GM12878 (cell line): Measurements from ENCODE around the gene LRRC2. TPM values are rescaled to one million over a fixed set of nuclear protein-coding genes. Genes with fewer than 3 reads are reported as not detected.

Experiments used
- EED ChIP-seq: sonication (generic); IDR thresholded peaks from 2 replicates; pipeline ENCODE4 v1.6.1; 2016; ENCODE audit warnings: antibody characterized with exemption, low read depth
- LARP7 ChIP-seq: fragments of 450-650 bp; IDR thresholded peaks from 2 replicates; pipeline ENCODE4 v1.6.1; 2017; ENCODE audit warnings: mild to moderate bottlenecking
- MEF2B ChIP-seq: fragments of 450-650 bp; IDR thresholded peaks from 2 replicates; pipeline ENCODE4 v1.6.1; 2018; ENCODE audit warnings: mild to moderate bottlenecking, moderate library complexity; ENCODE audit not compliant: partially characterized antibody, poor library complexity, severe bottlenecking
- NFYA ChIP-seq: IDR thresholded peaks from 2 replicates; pipeline ENCODE4 v1.6.1; 2011; ENCODE audit warnings: low read depth, mild to moderate bottlenecking, low read length, improper control_type of control experiment, borderline replicate concordance
- POLR2AphosphoS5 ChIP-seq: IDR thresholded peaks from 2 replicates; pipeline ENCODE4 v1.6.1; 2011; ENCODE audit warnings: mild to moderate bottlenecking, low read length, inconsistent platforms
- RB1 ChIP-seq: fragments of 450-650 bp; formaldehyde crosslinking; IDR thresholded peaks from 2 replicates; pipeline ENCODE4 v1.6.1; 2017; ENCODE audit warnings: mild to moderate bottlenecking, borderline replicate concordance
- RUNX3 ChIP-seq: IDR thresholded peaks from 2 replicates; pipeline ENCODE4 v1.6.1; 2012; ENCODE audit warnings: low read length, inconsistent platforms
- TCF12 ChIP-seq: IDR thresholded peaks from 2 replicates; pipeline ENCODE4 v1.6.1; 2011; ENCODE audit warnings: low read depth, mild to moderate bottlenecking, low read length
- WRNIP1 ChIP-seq: IDR thresholded peaks from 2 replicates; pipeline ENCODE4 v1.6.1; 2011; ENCODE audit warnings: low read depth, low read length, improper control_type of control experiment, borderline replicate concordance
- ZZZ3 ChIP-seq: IDR thresholded peaks from 2 replicates; pipeline ENCODE4 v1.6.1; 2011; ENCODE audit warnings: low read depth; ENCODE audit not compliant: control insufficient read depth, insufficient read length
- polyA plus RNA-seq, 11 experiments: library from polyadenylated mRNA; depleted of rRNA in 4 of 11; unstranded in 6 of 11; stranded (reverse) in 5 of 11; fragments of >200 nt; fragmentation: Nextera tagmentation in 4 of 11; fragmentation: Illumina TruSeq in 1 of 11; extraction: Ambion mirVana in 4 of 11; extraction: Trizol in 1 of 11; gene quantifications; 1 replicate in 1 of 11; 2 replicates in 10 of 11; pipeline versions ENCODE4 v1.2.1 to v1.2.3, GENCODE V29; 2011 to 2016; ENCODE audit warnings: inconsistent platforms in 2 of 11, missing spikeins in 2 of 11, low read depth in 1 of 11
- total RNA-seq, 4 experiments: library from RNA; depleted of rRNA in 3 of 4; stranded (reverse); fragments of >200 nt in 3 of 4; fragmentation: Illumina TruSeq in 1 of 4; extraction: Trizol in 1 of 4; gene quantifications; 2 replicates each; pipeline versions ENCODE4 v1.2.1 to v1.2.3, GENCODE V29; 2013 to 2021
- TF ChIP-seq, protein P1 (sequence below): fragments of 150-350 bp; IDR thresholded peaks from 2 replicates; pipeline ENCODE4 v1.6.1; 2014; ENCODE audit warnings: mild to moderate bottlenecking, low read depth, low read length
- TF ChIP-seq, protein P2 (sequence below): fragments of 150-350 bp; IDR thresholded peaks from 2 replicates; pipeline ENCODE4 v1.6.1; 2016; ENCODE audit warnings: low read depth, low read length

Gene LRRC2
- total and polyA plus RNA-seq, 10 of the 15 experiments (the other 5 are each of a cell fraction or from before 2014, with no cell fraction given) = not detected

DNA sequence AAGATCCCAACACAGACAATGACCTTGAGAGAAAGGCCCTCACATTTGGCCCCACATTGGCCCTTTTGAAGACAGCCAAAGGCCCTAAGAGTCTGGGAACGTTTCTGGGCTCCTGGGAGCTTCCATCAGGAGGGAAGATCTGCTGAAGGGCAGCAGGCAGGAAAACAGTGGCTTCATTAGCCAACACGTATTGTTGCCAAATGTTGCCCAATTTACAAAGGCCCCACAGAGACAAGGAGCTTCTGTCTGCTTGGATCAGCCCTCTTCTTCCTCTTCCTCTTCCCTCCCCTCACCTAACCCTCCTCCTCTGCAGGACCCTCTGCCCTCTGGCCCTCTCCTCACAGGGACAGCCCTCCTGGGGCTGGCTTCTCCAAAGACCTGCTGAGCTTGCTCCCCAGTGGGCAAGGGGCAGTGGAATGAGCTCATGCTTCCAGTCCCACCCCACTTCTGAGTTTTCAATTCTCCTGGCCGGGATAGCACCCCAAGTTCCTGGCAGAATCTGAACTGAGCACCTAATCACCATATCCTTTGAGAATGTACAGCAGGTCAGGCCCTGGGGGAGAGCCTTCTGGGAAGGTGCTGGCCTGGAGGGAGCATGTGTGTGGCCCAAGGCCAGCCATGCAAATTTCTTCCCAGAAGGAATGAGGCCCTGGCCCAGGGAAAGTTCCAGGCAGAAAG lies 96.3 kb downstream of the LRRC2 start (continued):
- TF ChIP-seq POLR2AphosphoS5 (no peak), LARP7 (no peak), WRNIP1 (no peak), MEF2B (no peak), ZZZ3 (no peak), RB1 (no peak), TCF12 (no peak), EED (no peak), NFYA (no peak), RUNX3 (no peak)
- TF ChIP-seq, protein P1, sequence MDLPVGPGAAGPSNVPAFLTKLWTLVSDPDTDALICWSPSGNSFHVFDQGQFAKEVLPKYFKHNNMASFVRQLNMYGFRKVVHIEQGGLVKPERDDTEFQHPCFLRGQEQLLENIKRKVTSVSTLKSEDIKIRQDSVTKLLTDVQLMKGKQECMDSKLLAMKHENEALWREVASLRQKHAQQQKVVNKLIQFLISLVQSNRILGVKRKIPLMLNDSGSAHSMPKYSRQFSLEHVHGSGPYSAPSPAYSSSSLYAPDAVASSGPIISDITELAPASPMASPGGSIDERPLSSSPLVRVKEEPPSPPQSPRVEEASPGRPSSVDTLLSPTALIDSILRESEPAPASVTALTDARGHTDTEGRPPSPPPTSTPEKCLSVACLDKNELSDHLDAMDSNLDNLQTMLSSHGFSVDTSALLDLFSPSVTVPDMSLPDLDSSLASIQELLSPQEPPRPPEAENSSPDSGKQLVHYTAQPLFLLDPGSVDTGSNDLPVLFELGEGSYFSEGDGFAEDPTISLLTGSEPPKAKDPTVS = no peak
- TF ChIP-seq, protein P2, sequence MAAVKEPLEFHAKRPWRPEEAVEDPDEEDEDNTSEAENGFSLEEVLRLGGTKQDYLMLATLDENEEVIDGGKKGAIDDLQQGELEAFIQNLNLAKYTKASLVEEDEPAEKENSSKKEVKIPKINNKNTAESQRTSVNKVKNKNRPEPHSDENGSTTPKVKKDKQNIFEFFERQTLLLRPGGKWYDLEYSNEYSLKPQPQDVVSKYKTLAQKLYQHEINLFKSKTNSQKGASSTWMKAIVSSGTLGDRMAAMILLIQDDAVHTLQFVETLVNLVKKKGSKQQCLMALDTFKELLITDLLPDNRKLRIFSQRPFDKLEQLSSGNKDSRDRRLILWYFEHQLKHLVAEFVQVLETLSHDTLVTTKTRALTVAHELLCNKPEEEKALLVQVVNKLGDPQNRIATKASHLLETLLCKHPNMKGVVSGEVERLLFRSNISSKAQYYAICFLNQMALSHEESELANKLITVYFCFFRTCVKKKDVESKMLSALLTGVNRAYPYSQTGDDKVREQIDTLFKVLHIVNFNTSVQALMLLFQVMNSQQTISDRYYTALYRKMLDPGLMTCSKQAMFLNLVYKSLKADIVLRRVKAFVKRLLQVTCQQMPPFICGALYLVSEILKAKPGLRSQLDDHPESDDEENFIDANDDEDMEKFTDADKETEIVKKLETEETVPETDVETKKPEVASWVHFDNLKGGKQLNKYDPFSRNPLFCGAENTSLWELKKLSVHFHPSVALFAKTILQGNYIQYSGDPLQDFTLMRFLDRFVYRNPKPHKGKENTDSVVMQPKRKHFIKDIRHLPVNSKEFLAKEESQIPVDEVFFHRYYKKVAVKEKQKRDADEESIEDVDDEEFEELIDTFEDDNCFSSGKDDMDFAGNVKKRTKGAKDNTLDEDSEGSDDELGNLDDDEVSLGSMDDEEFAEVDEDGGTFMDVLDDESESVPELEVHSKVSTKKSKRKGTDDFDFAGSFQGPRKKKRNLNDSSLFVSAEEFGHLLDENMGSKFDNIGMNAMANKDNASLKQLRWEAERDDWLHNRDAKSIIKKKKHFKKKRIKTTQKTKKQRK = no peak
